HAP-1 (cell line): ENCODE data around the gene L1CAM.

Experiments
- DNase-seq, 2 experiments: peaks; one replicate each; pipeline ENCODE4 v3.0.0-alpha.2; 2016 to 2020; ENCODE audit warnings: low spot score in 2 of 2
- H3K27me3 ChIP-seq: fragments of 250-450 bp; sonication (Bioruptor Pico); 2 replicates; pipeline ENCODE4 v1.5.1; 2020; ENCODE audit warnings: low read depth, mild to moderate bottlenecking, moderate library complexity
- H3K36me3 ChIP-seq: fragments of 250-450 bp; sonication (Bioruptor Pico); replicated peaks from 2 replicates; pipeline ENCODE4 v1.5.1; 2020; ENCODE audit warnings: mild to moderate bottlenecking
- H3K4me1 ChIP-seq: fragments of 250-450 bp; sonication (Bioruptor Pico); 2 replicates; pipeline ENCODE4 v1.5.1; 2020; ENCODE audit warnings: mild to moderate bottlenecking
- H3K4me3 ChIP-seq: fragments of 250-450 bp; sonication (Bioruptor Pico); 2 replicates; pipeline ENCODE4 v1.5.1; 2020; ENCODE audit warnings: mild to moderate bottlenecking, moderate library complexity
- H3K9me3 ChIP-seq: fragments of 250-450 bp; sonication (Bioruptor Pico); 2 replicates; pipeline ENCODE4 v1.5.1; 2020; ENCODE audit warnings: mild to moderate bottlenecking, moderate library complexity
- in situ Hi-C: fragments of 300-500 bp; cut with MboI; formaldehyde crosslinking; loops from 3 replicates; pipeline ENCODE4 v1.14.3; 2020; ENCODE audit warnings: low sequenced_read_pairs, inconsistent platforms, mixed read lengths

L1CAM gene

GRCh38 chrX:153864101-153864500, 21.9 kb downstream of the L1CAM start:
- H3K27me3 ChIP-seq, result 0 out of 2 replicates have a peak, but pooled peaks cover 9% of the 10 kb centered on the region
- no peaks in the 10 kb centered on the region for H3K4me1 ChIP-seq
- in situ Hi-C loops, result no loop called here
- no peaks in the 10 kb centered on the region for H3K9me3 ChIP-seq
- no peak overlapping the region for H3K4me3 ChIP-seq
- DNase-seq, result no peak
- H3K36me3 ChIP-seq, result no peaks in the 10 kb centered on the region

GRCh38 chrX:153863251-153863991, 22.6 kb downstream of the L1CAM start:
- H3K27me3 ChIP-seq, result 0 out of 2 replicates have a peak, but pooled peaks cover 10% of the 10 kb centered on the region
- in situ Hi-C loops, result no loop called here
- peak in 1 of 2 experiments; percentile 8 for DNase-seq
- H3K4me3 ChIP-seq, result no peak overlapping the region
- no peaks in the 10 kb centered on the region for H3K4me1 ChIP-seq
- no peaks in the 10 kb centered on the region for H3K36me3 ChIP-seq
- H3K9me3 ChIP-seq, result no peaks in the 10 kb centered on the region

DNA sequence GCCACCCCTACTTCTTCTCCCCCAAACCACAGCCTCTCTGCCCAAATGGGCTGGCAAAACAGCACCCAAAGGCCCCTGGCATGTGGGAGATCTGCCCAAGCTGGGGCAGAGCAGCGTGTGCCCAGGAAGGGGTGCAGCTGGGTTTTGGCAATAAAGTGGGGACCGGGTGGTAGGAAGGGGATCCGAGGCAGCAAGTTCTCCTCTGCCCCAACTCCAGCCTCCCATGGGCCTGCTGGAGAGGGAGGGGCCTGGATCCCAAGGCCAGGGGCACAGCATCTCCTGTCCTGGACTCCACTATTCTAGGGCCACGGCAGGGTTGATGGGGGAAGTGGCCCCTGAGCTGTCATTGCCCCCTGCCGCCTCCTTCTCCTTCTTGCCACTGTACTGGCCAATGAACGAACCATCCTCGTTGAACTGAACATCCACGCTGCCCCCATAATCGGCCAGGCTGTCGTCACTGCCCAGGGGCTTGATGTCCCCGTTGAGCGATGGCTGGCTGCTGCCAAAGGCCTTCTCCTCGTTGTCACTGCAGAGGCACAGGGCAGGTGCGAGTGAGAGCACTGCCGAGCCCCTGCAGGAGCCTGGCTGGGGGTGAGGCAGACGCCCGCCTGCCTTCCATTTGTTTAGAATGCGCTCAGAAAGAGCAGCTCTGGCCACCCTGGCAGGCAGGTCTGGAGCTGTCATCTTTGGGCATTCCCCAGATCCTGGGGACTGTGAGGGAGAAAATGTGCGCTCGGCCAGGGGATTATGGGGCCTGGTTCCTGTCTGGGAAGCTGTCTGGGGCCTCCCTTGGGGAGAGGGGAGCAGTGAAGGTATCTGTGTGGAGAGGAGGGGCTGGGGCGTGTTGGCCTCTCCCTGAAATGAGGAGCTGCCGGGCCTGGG, 23.4 kb downstream of the L1CAM start:
- in situ Hi-C loops, result no loop called here
- Histone ChIP-seq H3K4me3 (no peak overlapping the region), H3K9me3 (no peaks in the 10 kb centered on the region), H3K27me3 (peaks cover 18% of the 10 kb centered on the region), H3K4me1 (no peaks in the 10 kb centered on the region), H3K36me3 (no peaks in the 10 kb centered on the region)
- peak in 1 of 2 experiments; percentile 4 for DNase-seq

- DNase-seq, result no peak
- no peaks in the 10 kb centered on the region for H3K4me1 ChIP-seq
- H3K9me3 ChIP-seq, result no peaks in the 10 kb centered on the region
- peaks cover 21% of the 10 kb centered on the region for H3K27me3 ChIP-seq
- H3K36me3 ChIP-seq, result no peaks in the 10 kb centered on the region
- in situ Hi-C loops, result no loop called here
- no peak overlapping the region for H3K4me3 ChIP-seq
These were observed 24.2 kb downstream of the L1CAM start for GRCh38 chrX:153861733-153862310.

DNA sequence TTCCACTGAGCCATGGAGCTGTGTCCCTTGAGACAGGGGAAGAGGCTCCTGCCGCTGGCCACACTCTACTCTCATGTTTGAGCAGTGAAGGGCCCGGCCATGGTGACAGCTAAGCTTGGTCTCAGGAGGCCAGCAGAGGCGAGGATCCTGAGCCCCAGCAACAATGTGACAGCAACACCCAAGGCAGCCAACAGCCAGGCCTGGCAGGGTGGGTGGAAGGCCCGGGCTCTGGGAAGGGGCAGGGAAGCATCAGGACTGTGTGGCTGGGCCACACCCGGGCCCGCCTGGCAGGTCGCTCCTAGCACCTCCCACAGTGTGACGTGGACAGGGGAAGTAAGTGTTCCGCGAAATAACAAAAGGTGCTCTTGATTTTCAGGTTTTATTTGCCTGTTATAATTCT, 24.8 kb downstream of the L1CAM start:
- in situ Hi-C loops, result no loop called here
- Histone ChIP-seq H3K9me3 (no peaks in the 10 kb centered on the region), H3K4me1 (no peaks in the 10 kb centered on the region), H3K27me3 (peaks cover 26% of the 10 kb centered on the region), H3K36me3 (no peaks in the 10 kb centered on the region), H3K4me3 (no peak overlapping the region)
- no peak for DNase-seq

- peaks cover 32% of the 10 kb centered on the region for H3K27me3 ChIP-seq
- no peak for DNase-seq
- no peaks in the 10 kb centered on the region for H3K36me3 ChIP-seq
- in situ Hi-C loops, result no loop called here
- no peak overlapping the region for H3K4me3 ChIP-seq
- no peaks in the 10 kb centered on the region; the same call in 1 of the 2 replicates for H3K4me1 ChIP-seq
- no peaks in the 10 kb centered on the region for H3K9me3 ChIP-seq
These were observed 28.5 kb downstream of the L1CAM start for GRCh38 chrX:153857348-153857903.

DNA sequence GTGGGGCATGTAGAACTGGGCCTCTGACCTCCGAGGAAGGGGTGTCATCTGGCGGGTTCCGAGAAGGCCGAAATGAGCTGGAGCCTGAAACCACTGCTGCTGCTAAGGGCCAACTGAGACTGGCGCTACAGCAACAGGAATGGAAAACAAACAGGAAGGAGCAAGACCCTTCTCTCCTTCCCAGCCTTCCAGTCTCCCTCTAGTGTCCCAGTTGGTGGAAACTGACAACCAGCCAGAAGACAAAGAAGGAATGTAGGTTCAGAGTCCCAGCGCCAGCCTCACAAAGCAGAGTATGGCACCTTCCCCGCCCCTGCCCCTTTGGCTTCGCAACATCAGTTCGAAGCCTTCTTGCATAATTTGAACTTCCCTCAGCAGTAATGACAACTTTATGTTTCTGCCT, 31.3 kb downstream of the L1CAM start:
- H3K4me1 ChIP-seq, result no peaks in the 10 kb centered on the region; the same call in 1 of the 2 replicates
- no peak overlapping the region for H3K4me3 ChIP-seq
- in situ Hi-C loops, result no loop called here
- peaks cover 27% of the 10 kb centered on the region for H3K27me3 ChIP-seq
- DNase-seq, result no peak
- H3K9me3 ChIP-seq, result no peaks in the 10 kb centered on the region
- H3K36me3 ChIP-seq, result no peaks in the 10 kb centered on the region

DNA sequence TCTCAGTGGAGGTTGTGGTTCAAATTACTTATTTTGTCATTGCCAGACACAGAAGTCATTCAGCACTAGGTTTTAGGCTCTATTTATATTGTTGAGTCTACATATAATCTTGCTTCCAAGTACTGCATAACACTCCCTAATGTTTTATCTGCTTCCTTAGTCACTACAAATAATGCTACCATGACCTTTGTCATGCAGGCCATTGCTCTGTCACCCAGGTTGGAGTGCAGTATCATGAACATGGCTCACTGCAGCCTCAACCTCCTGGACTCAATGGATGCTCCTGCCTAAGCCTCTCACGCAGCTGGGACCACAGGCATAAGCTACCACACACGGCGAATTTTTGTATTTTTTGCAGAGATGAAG, 32.1 kb downstream of the L1CAM start:
- in situ Hi-C loops, result no loop called here
- peaks cover 27% of the 10 kb centered on the region for H3K27me3 ChIP-seq
- no peak overlapping the region for H3K4me3 ChIP-seq
- no peaks in the 10 kb centered on the region for H3K36me3 ChIP-seq
- H3K9me3 ChIP-seq, result no peaks in the 10 kb centered on the region
- no peaks in the 10 kb centered on the region; the same call in 1 of the 2 replicates for H3K4me1 ChIP-seq
- DNase-seq, result no peak

- peaks cover 25% of the 10 kb centered on the region for H3K27me3 ChIP-seq
- H3K9me3 ChIP-seq, result no peaks in the 10 kb centered on the region
- H3K36me3 ChIP-seq, result no peaks in the 10 kb centered on the region
These were observed 32.6 kb downstream of the L1CAM start for GRCh38 chrX:153853180-153853901.

GRCh38 chrX:153851981-153852380, 34.0 kb downstream of the L1CAM start:
- Histone ChIP-seq H3K4me3 (no peak overlapping the region), H3K36me3 (no peaks in the 10 kb centered on the region), H3K4me1 (no peaks in the 10 kb centered on the region; the same call in 1 of the 2 replicates), H3K9me3 (no peaks in the 10 kb centered on the region), H3K27me3 (peaks cover 15% of the 10 kb centered on the region)
- in situ Hi-C loops, result no loop called here
- no peak for DNase-seq

More at GRCh38 chrX:153853180-153853901, 32.6 kb downstream of the L1CAM start:
- in situ Hi-C loops, result no loop called here
- Histone ChIP-seq H3K4me1 (no peaks in the 10 kb centered on the region; the same call in 1 of the 2 replicates), H3K4me3 (no peak overlapping the region)
- DNase-seq, result peak in 1 of 2 experiments; percentile 6

GRCh38 chrX:153848325-153848724, 37.6 kb downstream of the L1CAM start:
- DNase-seq, result no peak
- no peaks in the 10 kb centered on the region for H3K9me3 ChIP-seq
- no peak overlapping the region for H3K4me3 ChIP-seq
- H3K27me3 ChIP-seq, result peaks cover 23% of the 10 kb centered on the region
- H3K36me3 ChIP-seq, result no peaks in the 10 kb centered on the region
- no peaks in the 10 kb centered on the region for H3K4me1 ChIP-seq
- in situ Hi-C loops, result no loop called here

GRCh38 chrX:153845842-153846241, 40.1 kb downstream of the L1CAM start:
- no peak for DNase-seq
- in situ Hi-C loops, result no loop called here
- H3K4me3 ChIP-seq, result no peak overlapping the region

DNA sequence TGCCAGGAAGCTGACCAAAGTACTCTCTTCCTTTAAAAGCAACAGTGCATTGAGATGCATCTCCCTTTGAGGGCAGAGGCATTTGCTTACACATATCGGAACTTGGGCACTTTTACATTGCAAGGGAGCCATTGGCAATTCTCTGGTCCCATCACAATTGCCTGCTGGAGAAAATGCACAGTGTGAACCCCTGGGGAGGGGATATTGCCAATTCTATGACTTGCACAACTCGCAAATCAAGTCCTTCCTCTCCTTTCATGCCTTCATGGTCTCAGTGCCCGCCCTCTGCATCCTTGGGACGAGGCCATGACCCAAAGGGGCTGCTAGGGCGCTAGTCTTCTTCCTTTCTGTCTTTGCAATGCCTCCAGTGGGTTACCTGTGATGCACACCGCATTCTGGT, 40.8 kb downstream of the L1CAM start:
- in situ Hi-C loops, result no loop called here
- no peaks in the 10 kb centered on the region for H3K9me3 ChIP-seq
- H3K27me3 ChIP-seq, result peaks cover 19% of the 10 kb centered on the region
- H3K36me3 ChIP-seq, result no peaks in the 10 kb centered on the region
- H3K4me1 ChIP-seq, result no peaks in the 10 kb centered on the region
- no peak for DNase-seq
- no peak overlapping the region for H3K4me3 ChIP-seq

More at GRCh38 chrX:153845842-153846241, 40.1 kb downstream of the L1CAM start:
- no peaks in the 10 kb centered on the region for H3K9me3 ChIP-seq
- H3K4me1 ChIP-seq, result no peaks in the 10 kb centered on the region
- H3K36me3 ChIP-seq, result no peaks in the 10 kb centered on the region
- H3K27me3 ChIP-seq, result peaks cover 20% of the 10 kb centered on the region
